ENCODE measurements around the gene CNFN. TPM values are rescaled to one million over a fixed set of nuclear protein-coding genes. Genes with fewer than 3 reads are reported as not detected.
A peak's percentile ranks its signal among the peaks of the same experiment; 100 is the strongest.

CNFN gene
- total RNA-seq, 1 experiment from 2014 or later: not detected

- no peak for DNase-seq
- H3K36me3 ChIP-seq: no peaks in the 10 kb centered on the region
- no peak overlapping the region for H3K27ac ChIP-seq
- no peaks in the 10 kb centered on the region for H3K27me3 ChIP-seq
- no peaks in the 10 kb centered on the region for H3K9me3 ChIP-seq (replicated peaks)
- H3K4me1 ChIP-seq: peaks cover 4% of the 10 kb centered on the region; the same call in 1 of the 2 replicates
- no peak overlapping the region for H3K4me3 ChIP-seq
These were observed 19.4 kb downstream of the CNFN start for GRCh38 chr19:42370626-42371175.

GRCh38 chr19:42370068-42370520 is 20.0 kb downstream of the CNFN start:
- no peaks in the 10 kb centered on the region for H3K27me3 ChIP-seq
- no peak overlapping the region for H3K4me3 ChIP-seq
- DNase-seq: peak; percentile 59 to 66
- H3K4me1 ChIP-seq: peaks cover 4% of the 10 kb centered on the region; the same call in 1 of the 2 replicates
- no peaks in the 10 kb centered on the region for H3K36me3 ChIP-seq
- H3K9me3 ChIP-seq (replicated peaks): no peaks in the 10 kb centered on the region
- H3K27ac ChIP-seq: no peak overlapping the region

GRCh38 chr19:42369433-42370067 is 20.5 kb downstream of the CNFN start:
- Histone ChIP-seq H3K4me1 (peaks cover 4% of the 10 kb centered on the region; the same call in 1 of the 2 replicates), H3K9me3 (replicated peaks) (no peaks in the 10 kb centered on the region), H3K27ac (no peak overlapping the region), H3K27me3 (no peaks in the 10 kb centered on the region), H3K36me3 (no peaks in the 10 kb centered on the region), H3K4me3 (no peak overlapping the region)
- no peak for DNase-seq

- H3K9me3 ChIP-seq (replicated peaks): no peaks in the 10 kb centered on the region
- peaks cover 4% of the 10 kb centered on the region; the same call in 1 of the 2 replicates for H3K4me1 ChIP-seq
- no peak overlapping the region for H3K27ac ChIP-seq
- no peaks in the 10 kb centered on the region; the same call in none of the 2 replicates for H3K36me3 ChIP-seq
- DNase-seq: no peak
- no peaks in the 10 kb centered on the region for H3K27me3 ChIP-seq
- H3K4me3 ChIP-seq: no peak overlapping the region
These were observed 21.3 kb downstream of the CNFN start for GRCh38 chr19:42368765-42369164.

- Histone ChIP-seq H3K36me3 (no peaks in the 10 kb centered on the region; the same call in none of the 2 replicates), H3K9me3 (replicated peaks) (no peaks in the 10 kb centered on the region), H3K27ac (no peak overlapping the region), H3K4me3 (no peak overlapping the region), H3K4me1 (peaks cover 4% of the 10 kb centered on the region; the same call in 1 of the 2 replicates), H3K27me3 (no peaks in the 10 kb centered on the region)
- DNase-seq: no peak
These were observed 21.7 kb downstream of the CNFN start for GRCh38 chr19:42368360-42368759.

- H3K4me1 ChIP-seq: peaks cover 4% of the 10 kb centered on the region; the same call in 1 of the 2 replicates
These were observed 22.2 kb downstream of the CNFN start for GRCh38 chr19:42367929-42368328.

GRCh38 chr19:42366673-42367072 is 23.4 kb downstream of the CNFN start:
- no peak for DNase-seq
- Histone ChIP-seq H3K27me3 (no peaks in the 10 kb centered on the region), H3K4me3 (no peak overlapping the region), H3K4me1 (peaks cover 4% of the 10 kb centered on the region; the same call in 1 of the 2 replicates), H3K9me3 (replicated peaks) (no peaks in the 10 kb centered on the region), H3K27ac (no peak overlapping the region), H3K36me3 (no peaks in the 10 kb centered on the region; the same call in none of the 2 replicates)

More at GRCh38 chr19:42367929-42368328, 22.2 kb downstream of the CNFN start:
- no peak for DNase-seq
- Histone ChIP-seq H3K36me3 (no peaks in the 10 kb centered on the region; the same call in none of the 2 replicates), H3K27ac (no peak overlapping the region), H3K27me3 (no peaks in the 10 kb centered on the region), H3K4me3 (no peak overlapping the region), H3K9me3 (replicated peaks) (no peaks in the 10 kb centered on the region)

- Histone ChIP-seq H3K4me3 (no peak overlapping the region), H3K27ac (no peak overlapping the region), H3K27me3 (no peaks in the 10 kb centered on the region), H3K9me3 (replicated peaks) (no peaks in the 10 kb centered on the region), H3K4me1 (no peaks in the 10 kb centered on the region), H3K36me3 (no peaks in the 10 kb centered on the region; the same call in none of the 2 replicates)
- DNase-seq: no peak
These were observed 26.3 kb downstream of the CNFN start for GRCh38 chr19:42363614-42364346.

- Histone ChIP-seq H3K4me3 (no peak overlapping the region), H3K27ac (no peak overlapping the region), H3K36me3 (no peaks in the 10 kb centered on the region; the same call in none of the 2 replicates), H3K9me3 (replicated peaks) (no peaks in the 10 kb centered on the region), H3K4me1 (no peaks in the 10 kb centered on the region), H3K27me3 (no peaks in the 10 kb centered on the region)
- DNase-seq: no peak
These were observed 27.1 kb downstream of the CNFN start for GRCh38 chr19:42362891-42363440.

- Histone ChIP-seq H3K9me3 (replicated peaks) (no peaks in the 10 kb centered on the region), H3K36me3 (no peaks in the 10 kb centered on the region; the same call in none of the 2 replicates), H3K4me3 (no peak overlapping the region), H3K27ac (no peak overlapping the region), H3K27me3 (no peaks in the 10 kb centered on the region), H3K4me1 (no peaks in the 10 kb centered on the region)
- no peak for DNase-seq
These were observed 27.8 kb downstream of the CNFN start for GRCh38 chr19:42362342-42362741.

- no peaks in the 10 kb centered on the region for H3K4me1 ChIP-seq
- no peak overlapping the region for H3K27ac ChIP-seq
- H3K27me3 ChIP-seq: no peaks in the 10 kb centered on the region
- H3K4me3 ChIP-seq: no peak overlapping the region
- no peaks in the 10 kb centered on the region for H3K9me3 ChIP-seq (replicated peaks)
- DNase-seq: no peak
- H3K36me3 ChIP-seq: no peaks in the 10 kb centered on the region; the same call in none of the 2 replicates
These were observed 28.6 kb downstream of the CNFN start for GRCh38 chr19:42361545-42361910.

GRCh38 chr19:42360787-42361544 is 29.1 kb downstream of the CNFN start:
- Histone ChIP-seq H3K27me3 (no peaks in the 10 kb centered on the region), H3K27ac (no peak overlapping the region), H3K36me3 (no peaks in the 10 kb centered on the region; the same call in none of the 2 replicates), H3K4me1 (no peaks in the 10 kb centered on the region), H3K4me3 (no peak overlapping the region), H3K9me3 (replicated peaks) (no peaks in the 10 kb centered on the region)
- no peak for DNase-seq

- Histone ChIP-seq H3K27me3 (no peaks in the 10 kb centered on the region), H3K4me1 (no peaks in the 10 kb centered on the region), H3K9me3 (replicated peaks) (no peaks in the 10 kb centered on the region), H3K27ac (no peak overlapping the region), H3K4me3 (no peak overlapping the region), H3K36me3 (no peaks in the 10 kb centered on the region)
- no peak for DNase-seq
These were observed 32.8 kb downstream of the CNFN start for GRCh38 chr19:42357290-42357689.

GRCh38 chr19:42356686-42357085 is 33.4 kb downstream of the CNFN start:
- no peak for DNase-seq
- H3K27ac ChIP-seq: no peak overlapping the region
- no peaks in the 10 kb centered on the region for H3K9me3 ChIP-seq (replicated peaks)
- no peaks in the 10 kb centered on the region for H3K4me1 ChIP-seq
- H3K36me3 ChIP-seq: no peaks in the 10 kb centered on the region
- H3K27me3 ChIP-seq: no peaks in the 10 kb centered on the region
- H3K4me3 ChIP-seq: no peak overlapping the region
